A375 (cell line): ENCODE measurements around the gene GABRB3. TPM values are rescaled to one million over a fixed set of nuclear protein-coding genes. Genes with fewer than 3 reads are reported as not detected.

Experiments used
- total RNA-seq: library from RNA; depleted of rRNA; stranded (reverse); fragments of >200 nt; shearing (Covaris generic); gene quantifications from 2 replicates; pipeline ENCODE4 v1.2.3, GENCODE V29; 2014; rRNA removed

GABRB3 gene
- 7.0 and 7.9 TPM in 2 replicates for total RNA-seq

DNA sequence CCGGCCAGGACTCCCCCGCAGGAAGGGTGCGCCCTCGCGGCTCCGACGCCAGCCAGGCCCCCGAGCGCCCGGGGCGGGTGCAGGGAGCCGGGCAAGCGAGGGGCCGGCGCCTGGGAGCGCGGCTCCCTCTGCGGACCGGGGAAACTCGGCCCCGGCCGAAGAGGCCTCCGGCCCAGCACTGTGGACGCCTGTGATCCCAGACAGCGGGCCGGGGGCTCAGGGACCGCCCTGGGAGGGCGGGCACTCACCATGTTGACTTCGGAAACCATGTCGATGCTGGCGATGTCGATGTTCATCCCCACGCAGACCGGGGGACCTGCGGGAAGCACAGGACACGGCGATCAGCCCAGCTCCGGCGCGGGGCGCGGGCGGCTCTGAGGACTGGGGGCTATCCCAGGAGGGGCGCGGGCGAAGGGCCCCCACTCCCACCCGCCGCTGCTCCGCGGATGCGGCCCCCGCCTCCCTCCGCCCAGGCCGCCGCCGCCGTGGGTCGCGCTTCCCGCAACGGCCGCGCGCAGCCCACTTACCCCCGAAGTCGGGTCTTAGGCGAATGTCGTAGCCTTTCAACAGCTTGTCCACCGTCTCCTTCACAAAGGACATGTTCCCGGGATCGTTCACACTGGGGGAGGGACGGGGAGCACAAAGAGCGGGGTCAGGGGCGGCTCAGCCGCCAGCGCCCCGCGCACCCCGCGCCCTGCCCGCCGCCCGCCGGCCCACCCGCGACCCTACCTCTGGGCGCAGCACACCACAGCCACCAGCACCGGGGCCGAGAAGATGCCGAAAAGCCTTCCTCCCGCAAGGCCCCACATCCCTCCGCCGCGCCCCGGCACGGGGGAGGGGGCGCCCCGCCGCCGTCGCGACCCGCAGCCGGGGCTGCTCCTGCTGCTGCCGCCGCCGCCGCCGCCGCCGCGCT is at the start of gene GABRB3:
TSS of gene GABRB3 (minus strand) at position 913 of the 913 bp plus-strand sequence.

Other genes starting within 250 kb of the GABRB3 start
- 3.2 and 6.7 TPM in 2 replicates for gene GABRA5, start 94.0 kb upstream of the GABRB3 start, total RNA-seq
- 0.41 and 0.56 TPM in 2 replicates for gene GABRG3, start 198.1 kb upstream of the GABRB3 start, total RNA-seq